Neural crest cell (in vitro differentiated cells): Measurements from ENCODE around the gene CASP10. TPM values are rescaled to one million over a fixed set of nuclear protein-coding genes. Genes with fewer than 3 reads are reported as not detected.

ENCODE experiments used
- DNase-seq: peaks from one replicate; pipeline ENCODE4 v3.0.0; 2021; ENCODE audit warnings: low read depth, mixed read lengths, low spot score
- H3K27ac Mint-ChIP-seq: one replicate; pipeline ENCODE4 v1.8.0; 2021; ENCODE audit warnings: mild to moderate bottlenecking, mixed read lengths; ENCODE audit not compliant: unreplicated experiment
- H3K27me3 Mint-ChIP-seq: 2 replicates; pipeline ENCODE4 v1.8.0; 2021; ENCODE audit warnings: low read depth, mild to moderate bottlenecking, mixed read lengths
- H3K36me3 Mint-ChIP-seq: 2 replicates; pipeline ENCODE4 v1.8.0; 2021; ENCODE audit warnings: low read depth, mild to moderate bottlenecking, mixed read lengths
- H3K4me1 Mint-ChIP-seq: 2 replicates; pipeline ENCODE4 v1.8.0; 2021; ENCODE audit warnings: mixed read lengths
- H3K4me3 Mint-ChIP-seq: one replicate; pipeline ENCODE4 v1.8.0; 2021; ENCODE audit warnings: mild to moderate bottlenecking, mixed read lengths
- H3K9me3 Mint-ChIP-seq: 2 replicates; pipeline ENCODE4 v1.8.0; 2021; ENCODE audit warnings: mixed read lengths
- CTCF ChIP-seq: fragments of 200-600 bp; sonication (generic); conservative IDR thresholded peaks from 2 replicates; pipeline ENCODE4 v1.5.0; 2021; ENCODE audit warnings: antibody characterized with exemption, mild to moderate bottlenecking
- total RNA-seq: library from RNA; stranded (reverse); gene quantifications from 2 replicates; pipeline ENCODE4 v1.2.1, GENCODE V29; 2021

CASP10 gene
- total RNA-seq, 1 donor from 2014 or later = not detected

- Mint-ChIP-seq H3K27ac (no peak overlapping the region), H3K36me3 (no peaks in the 10 kb centered on the region), H3K4me3 (no peak overlapping the region), H3K27me3 (peaks cover 4% of the 10 kb centered on the region), H3K9me3 (no peaks in the 10 kb centered on the region), H3K4me1 (no peaks in the 10 kb centered on the region)
- DNase-seq = no peak
- TF ChIP-seq CTCF = no peak
Measured at GRCh38 chr2:201196003-201196402, 13.1 kb downstream of the CASP10 start.

GRCh38 chr2:201196803-201197202 lies 13.9 kb downstream of the CASP10 start:
- no peaks in the 10 kb centered on the region for H3K36me3 Mint-ChIP-seq
- no peaks in the 10 kb centered on the region for H3K9me3 Mint-ChIP-seq

GRCh38 chr2:201197781-201198180 lies 14.8 kb downstream of the CASP10 start:
- H3K27ac Mint-ChIP-seq = no peak overlapping the region
- no peak overlapping the region for H3K4me3 Mint-ChIP-seq
- no peaks in the 10 kb centered on the region for H3K4me1 Mint-ChIP-seq
- no peaks in the 10 kb centered on the region for H3K9me3 Mint-ChIP-seq
- DNase-seq = no peak
- peaks cover 4% of the 10 kb centered on the region for H3K27me3 Mint-ChIP-seq
- no peaks in the 10 kb centered on the region for H3K36me3 Mint-ChIP-seq
- TF ChIP-seq CTCF = no peak

More at GRCh38 chr2:201196803-201197202, 13.9 kb downstream of the CASP10 start:
- no peaks in the 10 kb centered on the region for H3K4me1 Mint-ChIP-seq
- no peak for DNase-seq
- no peak overlapping the region for H3K27ac Mint-ChIP-seq
- no peak overlapping the region for H3K4me3 Mint-ChIP-seq
- no peak for TF ChIP-seq CTCF
- peaks cover 4% of the 10 kb centered on the region for H3K27me3 Mint-ChIP-seq

GRCh38 chr2:201199847-201200246 lies 16.9 kb downstream of the CASP10 start:
- no peak overlapping the region for H3K27ac Mint-ChIP-seq

GRCh38 chr2:201200345-201200744 lies 17.4 kb downstream of the CASP10 start:
- Mint-ChIP-seq H3K4me3 (no peak overlapping the region), H3K9me3 (no peaks in the 10 kb centered on the region), H3K27ac (no peak overlapping the region), H3K4me1 (no peaks in the 10 kb centered on the region), H3K36me3 (no peaks in the 10 kb centered on the region), H3K27me3 (peaks cover 4% of the 10 kb centered on the region)
- DNase-seq = no peak
- no peak for TF ChIP-seq CTCF

More at GRCh38 chr2:201199847-201200246, 16.9 kb downstream of the CASP10 start:
- no peaks in the 10 kb centered on the region for H3K4me1 Mint-ChIP-seq
- no peak for DNase-seq
- no peak for TF ChIP-seq CTCF
- H3K27me3 Mint-ChIP-seq = peaks cover 4% of the 10 kb centered on the region
- no peaks in the 10 kb centered on the region for H3K36me3 Mint-ChIP-seq
- H3K9me3 Mint-ChIP-seq = no peaks in the 10 kb centered on the region
- no peak overlapping the region for H3K4me3 Mint-ChIP-seq

- no peak overlapping the region for H3K27ac Mint-ChIP-seq
Measured at GRCh38 chr2:201201371-201201770, 18.4 kb downstream of the CASP10 start.

More at GRCh38 chr2:201201371-201201770, 18.4 kb downstream of the CASP10 start:
- H3K4me1 Mint-ChIP-seq = no peaks in the 10 kb centered on the region
- H3K27me3 Mint-ChIP-seq = peaks cover 1% of the 10 kb centered on the region
- H3K36me3 Mint-ChIP-seq = no peaks in the 10 kb centered on the region
- no peak for DNase-seq
- no peaks in the 10 kb centered on the region for H3K9me3 Mint-ChIP-seq
- TF ChIP-seq CTCF = no peak
- no peak overlapping the region for H3K4me3 Mint-ChIP-seq
